Stimulated activated naive CD4-positive, alpha-beta T cell (primary cell): ENCODE data around the gene CDK8.
A peak's percentile ranks its signal among the peaks of the same experiment; 100 is the strongest.
"Not testable (repeated sequence)": the region's sequence is repeated elsewhere in the genome, so short reads cannot be mapped to it uniquely, and the experiment has no call there.

Experiments
- DNase-seq, 6 experiments: peaks; one replicate each; lab custom pipeline; 2025; lab: John Stamatoyannopoulos, UW

CDK8 gene

GRCh38 chr13:26316095-26316494 is 62.2 kb downstream of the CDK8 start:
- DNase-seq: not testable (repeated sequence)

- no peak for DNase-seq
These were observed 66.8 kb downstream of the CDK8 start for GRCh38 chr13:26320766-26321165.

- no peak for DNase-seq
These were observed 69.2 kb downstream of the CDK8 start for GRCh38 chr13:26323127-26323526.

- no peak for DNase-seq
These were observed 69.8 kb downstream of the CDK8 start for GRCh38 chr13:26323764-26324163.

GRCh38 chr13:26324294-26324693 is 70.4 kb downstream of the CDK8 start:
- no peak for DNase-seq

GRCh38 chr13:26324867-26325266 is 70.9 kb downstream of the CDK8 start:
- no peak for DNase-seq

- DNase-seq: no peak
These were observed 71.9 kb downstream of the CDK8 start for GRCh38 chr13:26325876-26326275.

GRCh38 chr13:26326562-26326961 is 72.6 kb downstream of the CDK8 start:
- no peak for DNase-seq

GRCh38 chr13:26327940-26328725 is 74.2 kb downstream of the CDK8 start:
- DNase-seq: no peak

GRCh38 chr13:26335158-26335557 is 81.2 kb downstream of the CDK8 start:
- no peak for DNase-seq

GRCh38 chr13:26340807-26341206 is 86.9 kb downstream of the CDK8 start:
- DNase-seq: no peak

GRCh38 chr13:26342898-26343297 is 89.0 kb downstream of the CDK8 start:
- no peak for DNase-seq

GRCh38 chr13:26343816-26344215 is 89.9 kb downstream of the CDK8 start:
- no peak for DNase-seq

GRCh38 chr13:26344980-26345379 is 91.1 kb downstream of the CDK8 start:
- DNase-seq: no peak

GRCh38 chr13:26348966-26349365 is 95.0 kb downstream of the CDK8 start:
- DNase-seq: no peak

- DNase-seq: no peak
These were observed 108.3 kb downstream of the CDK8 start for GRCh38 chr13:26362261-26362660.

GRCh38 chr13:26370553-26370952 is 116.6 kb downstream of the CDK8 start:
- no peak for DNase-seq

- peak in 3 of 6 experiments; percentile 3 to 18 (median 8) for DNase-seq
These were observed 118.8 kb downstream of the CDK8 start for GRCh38 chr13:26372747-26373146.

GRCh38 chr13:26376430-26376829 is 122.5 kb downstream of the CDK8 start:
- no peak for DNase-seq

GRCh38 chr13:26377038-26377437 is 123.1 kb downstream of the CDK8 start:
- DNase-seq: no peak

- DNase-seq: no peak
These were observed 124.2 kb downstream of the CDK8 start for GRCh38 chr13:26378116-26378515.

- no peak for DNase-seq
These were observed 125.9 kb downstream of the CDK8 start for GRCh38 chr13:26379831-26380230.

GRCh38 chr13:26380930-26381329 is 127.0 kb downstream of the CDK8 start:
- DNase-seq: no peak

- DNase-seq: no peak
These were observed 128.4 kb downstream of the CDK8 start for GRCh38 chr13:26382366-26382765.
